Naive thymus-derived CD4-positive, alpha-beta T cell (primary cell): ENCODE measurements around the gene RAB12. TPM values are rescaled to one million over a fixed set of nuclear protein-coding genes. Genes with fewer than 3 reads are reported as not detected.

Source experiments
- ATAC-seq: fragments of 150-1000 bp; cut with Tn5 transposase; 2 replicates; pipeline ENCODE4 v1.10.0; 2021; ENCODE audit warnings: mild to moderate bottlenecking, moderate library complexity
- CTCF ChIA-PET: fragments of 350-600 bp; sonication (Branson Sonifier 250); formaldehyde crosslinking; loops from one replicate; lab custom pipeline; 2021; ENCODE audit warnings: antibody characterized with exemption; lab: Charles Lee
- POLR2A ChIA-PET: fragments of 350-600 bp; sonication (Branson Sonifier 250); formaldehyde crosslinking; loops from one replicate; lab custom pipeline; 2021; ENCODE audit warnings: antibody characterized with exemption, inconsistent platforms; lab: Charles Lee
- DNase-seq, 9 donors: peaks; one replicate each; pipeline versions ENCODE4 v3.0.0 to v3.0.0-alpha.2; 2020 to 2022; ENCODE audit warnings: mixed read lengths in 1 of 9
- H3K27ac ChIP-seq: one replicate; pipeline ENCODE4 v1.7.0; 2013; ENCODE audit warnings: mild to moderate bottlenecking, low read depth, low read length, moderate library complexity
- H3K27me3 ChIP-seq, 2 donors: one replicate each; pipeline ENCODE4 v1.7.0; 2013; ENCODE audit warnings: low read length in 2 of 2, mild to moderate bottlenecking in 2 of 2, moderate library complexity in 2 of 2; ENCODE audit not compliant: control insufficient read depth in 2 of 2, insufficient read depth in 2 of 2
- H3K36me3 ChIP-seq, 3 experiments: 1 replicate in 2 of 3; 2 replicates in 1 of 3; pipeline ENCODE4 v1.7.0; 2013; ENCODE audit warnings: low read length in 3 of 3, mild to moderate bottlenecking in 3 of 3, moderate library complexity in 1 of 3; ENCODE audit not compliant: insufficient read depth in 3 of 3, control insufficient read depth in 2 of 3
- H3K4me1 ChIP-seq, 2 donors: one replicate each; pipeline ENCODE4 v1.7.0; 2013; ENCODE audit warnings: low read length in 2 of 2, mild to moderate bottlenecking in 2 of 2, moderate library complexity in 1 of 2; ENCODE audit not compliant: control insufficient read depth in 2 of 2, insufficient read depth in 2 of 2
- H3K4me3 ChIP-seq: 2 replicates; pipeline ENCODE4 v1.7.0; 2013; ENCODE audit warnings: mild to moderate bottlenecking, low read length
- H3K9me3 ChIP-seq, 3 experiments: 1 replicate in 2 of 3; 2 replicates in 1 of 3; pipeline ENCODE4 v1.7.0; 2013; ENCODE audit warnings: low read length in 3 of 3; ENCODE audit not compliant: control insufficient read depth in 2 of 3
- H3K27ac Mint-ChIP-seq, 9 donors: one replicate each; pipeline ENCODE4 v1.8.0; 2020 to 2022; ENCODE audit warnings: mixed read lengths in 9 of 9, mild to moderate bottlenecking in 8 of 9, moderate library complexity in 5 of 9, inconsistent platforms in 2 of 9
- H3K27me3 Mint-ChIP-seq, 5 donors: one replicate each; pipeline ENCODE4 v1.8.0; 2021 to 2022; ENCODE audit warnings: mixed read lengths in 5 of 5, mild to moderate bottlenecking in 1 of 5
- H3K36me3 Mint-ChIP-seq, 5 donors: one replicate each; pipeline ENCODE4 v1.8.0; 2020 to 2022; ENCODE audit warnings: mixed read lengths in 5 of 5, mild to moderate bottlenecking in 3 of 5, inconsistent platforms in 1 of 5
- H3K4me1 Mint-ChIP-seq, 7 donors: one replicate each; pipeline ENCODE4 v1.8.0; 2020 to 2022; ENCODE audit warnings: mixed read lengths in 7 of 7, mild to moderate bottlenecking in 3 of 7, inconsistent platforms in 1 of 7
- H3K4me3 Mint-ChIP-seq, 10 donors: one replicate each; pipeline ENCODE4 v1.8.0; 2020 to 2022; ENCODE audit warnings: mild to moderate bottlenecking in 10 of 10, mixed read lengths in 10 of 10, moderate library complexity in 6 of 10, inconsistent platforms in 2 of 10
- H3K9me3 Mint-ChIP-seq, 11 donors: one replicate each; pipeline ENCODE4 v1.8.0; 2020 to 2022; ENCODE audit warnings: mixed read lengths in 11 of 11, mild to moderate bottlenecking in 4 of 11, inconsistent platforms in 1 of 11, moderate library complexity in 1 of 11
- intact Hi-C, 2 donors: fragments of 100-400 bp; cut with micrococcal nuclease; formaldehyde crosslinking; loops; one replicate each; pipeline ENCODE4 v1.15.1; 2023
- polyA plus RNA-seq, 2 donors: library from polyadenylated mRNA; unstranded; fragments of 300-500 nt; fragmentation: Illumina TruSeq; gene quantifications; one replicate each; pipeline ENCODE4 v1.2.3, GENCODE V29; 2021
- total RNA-seq, 6 experiments: library from RNA in 5 of 6; stranded (reverse) in 5 of 6; gene quantifications; 1 replicate in 5 of 6; 2 replicates in 1 of 6; pipeline ENCODE4 v1.2.3 and lab custom pipeline; 2021 to 2026

The RAB12 gene
- total and polyA plus RNA-seq, 7 experiments from 2014 or later, result 0.12 to 26.2 (median 20.3) TPM

DNA sequence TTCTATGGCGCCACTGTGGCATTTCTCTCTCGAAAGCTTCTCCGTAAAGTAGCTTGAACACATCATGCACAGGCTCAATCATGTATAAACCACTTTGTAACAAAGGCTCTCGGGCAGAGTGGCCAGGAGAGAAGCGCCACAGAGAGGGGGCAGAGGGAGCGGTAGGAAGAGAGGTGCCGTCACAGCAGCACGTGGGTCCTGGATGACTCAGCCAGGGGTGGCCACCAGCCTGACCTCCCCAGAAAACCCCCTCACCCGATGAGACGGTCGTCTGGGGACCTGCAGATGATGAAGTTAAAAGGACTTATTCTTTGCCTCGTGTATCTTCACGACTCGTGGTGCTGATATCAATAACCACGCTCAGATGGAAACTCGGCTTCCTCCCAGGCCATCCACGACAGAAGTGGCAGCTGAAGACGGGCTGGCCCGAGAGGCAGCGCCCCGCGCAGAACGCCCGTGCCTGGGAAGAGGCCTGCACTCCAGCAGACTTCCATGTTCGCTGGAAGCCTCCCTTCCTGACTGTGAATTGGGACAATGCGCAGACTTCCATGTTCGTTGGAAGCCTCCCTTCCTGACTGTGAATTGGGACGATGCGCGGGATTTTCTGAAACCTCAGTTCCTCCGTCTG is 49.7 kb downstream of the RAB12 start:
- H3K9me3 Mint-ChIP-seq, result no peaks in the 10 kb centered on the region
- H3K27ac Mint-ChIP-seq, result no peak overlapping the region
- no peak overlapping the region for H3K4me3 Mint-ChIP-seq
- H3K4me1 Mint-ChIP-seq, result peaks cover 0 to 4% (median 0%) of the 10 kb centered on the region in 7 donors
- H3K4me1 ChIP-seq, result no peaks in the 10 kb centered on the region
- no peaks in the 10 kb centered on the region for H3K9me3 ChIP-seq
- no peaks in the 10 kb centered on the region for H3K27me3 ChIP-seq
- no peak overlapping the region for H3K27ac ChIP-seq
- DNase-seq (no peak), ATAC-seq (no peak)
- no peak overlapping the region for H3K4me3 ChIP-seq
- intact Hi-C loops, result no loop called here
- peaks cover 4 to 19% (median 10%) of the 10 kb centered on the region in 5 donors for H3K27me3 Mint-ChIP-seq
- no peaks in the 10 kb centered on the region for H3K36me3 Mint-ChIP-seq
- CTCF ChIA-PET, result interaction anchor here (0.8 kb wide), 1 partner anchor 37 kb away, joined by 3 read pairs; no protein-coding TSS in a partner anchor
- POLR2A ChIA-PET, result no interaction called here
- H3K36me3 ChIP-seq, result no peaks in the 10 kb centered on the region

GRCh38 chr18:8659609-8660242 is 50.5 kb downstream of the RAB12 start:
- DNase-seq (no peak), ATAC-seq (no peak)
- Histone ChIP-seq H3K27me3 (no peaks in the 10 kb centered on the region), H3K27ac (no peak overlapping the region), H3K36me3 (no peaks in the 10 kb centered on the region), H3K4me1 (no peaks in the 10 kb centered on the region), H3K4me3 (no peak overlapping the region), H3K9me3 (no peaks in the 10 kb centered on the region)
- intact Hi-C loops, result no loop called here
- H3K9me3 Mint-ChIP-seq, result no peaks in the 10 kb centered on the region
- ChIA-PET CTCF (no interaction called here), POLR2A (no interaction called here)
- no peak overlapping the region for H3K4me3 Mint-ChIP-seq
- H3K4me1 Mint-ChIP-seq, result peaks cover 0 to 4% (median 0%) of the 10 kb centered on the region in 7 donors
- no peak overlapping the region for H3K27ac Mint-ChIP-seq
- H3K36me3 Mint-ChIP-seq, result no peaks in the 10 kb centered on the region
- H3K27me3 Mint-ChIP-seq, result peaks cover 0 to 14% (median 6%) of the 10 kb centered on the region in 5 donors

DNA sequence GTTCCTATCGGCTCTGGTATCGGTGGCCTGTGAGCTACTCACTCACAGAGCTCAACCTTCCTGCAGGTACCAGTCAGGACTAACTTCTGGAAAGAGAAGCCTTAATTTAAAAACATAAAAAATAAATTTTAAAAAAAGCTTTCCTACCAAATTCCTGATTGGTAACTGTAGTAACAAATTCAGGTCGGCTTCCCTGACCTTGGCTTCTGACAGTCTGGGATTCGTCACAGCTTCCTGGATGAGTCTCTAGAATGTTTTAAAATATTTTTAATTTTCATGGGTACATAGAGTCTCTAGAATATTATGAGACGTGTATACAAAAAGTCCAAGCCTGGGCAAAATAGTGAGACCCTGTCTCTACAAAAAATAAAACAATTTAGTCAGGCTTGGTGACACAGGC is 51.1 kb downstream of the RAB12 start:
- Mint-ChIP-seq H3K4me3 (no peak overlapping the region), H3K27ac (no peak overlapping the region), H3K36me3 (peaks cover 0 to 3% (median 0%) of the 10 kb centered on the region in 5 donors), H3K27me3 (peaks cover 0 to 14% (median 2%) of the 10 kb centered on the region in 5 donors), H3K4me1 (peaks cover 0 to 4% (median 0%) of the 10 kb centered on the region in 7 donors), H3K9me3 (peaks cover 0 to 3% (median 0%) of the 10 kb centered on the region in 11 donors)
- no peak for DNase-seq
- no peaks in the 10 kb centered on the region for H3K4me1 ChIP-seq
- CTCF ChIA-PET, result no interaction called here
- ATAC-seq, result no peak
- no peaks in the 10 kb centered on the region for H3K36me3 ChIP-seq
- POLR2A ChIA-PET, result no interaction called here
- H3K4me3 ChIP-seq, result no peak overlapping the region
- H3K27me3 ChIP-seq, result no peaks in the 10 kb centered on the region
- H3K9me3 ChIP-seq, result no peaks in the 10 kb centered on the region
- intact Hi-C loops, result no loop called here
- no peak overlapping the region for H3K27ac ChIP-seq

GRCh38 chr18:8661754-8662559 is 52.7 kb downstream of the RAB12 start:
- H3K27me3 ChIP-seq, result no peaks in the 10 kb centered on the region
- ATAC-seq (no peak), DNase-seq (no peak)
- no peaks in the 10 kb centered on the region for H3K36me3 ChIP-seq
- intact Hi-C loops, result no loop called here
- Mint-ChIP-seq H3K36me3 (peaks cover 0 to 3% (median 0%) of the 10 kb centered on the region in 5 donors), H3K4me1 (peaks cover 0 to 4% (median 0%) of the 10 kb centered on the region in 7 donors), H3K27ac (no peak overlapping the region), H3K4me3 (no peak overlapping the region), H3K9me3 (peaks cover 0 to 3% (median 0%) of the 10 kb centered on the region in 11 donors), H3K27me3 (peaks cover 0 to 12% (median 0%) of the 10 kb centered on the region in 5 donors)
- H3K4me1 ChIP-seq, result no peaks in the 10 kb centered on the region
- H3K4me3 ChIP-seq, result no peak overlapping the region
- POLR2A ChIA-PET, result no interaction called here
- H3K9me3 ChIP-seq, result no peaks in the 10 kb centered on the region
- no peak overlapping the region for H3K27ac ChIP-seq
- CTCF ChIA-PET, result interaction anchor here (1.0 kb wide), 1 partner anchor 10 kb away, joined by 3 read pairs; no protein-coding TSS in a partner anchor

GRCh38 chr18:8662560-8663255 is 53.5 kb downstream of the RAB12 start:
- no peak overlapping the region for H3K4me3 Mint-ChIP-seq
- Histone ChIP-seq H3K4me3 (no peak overlapping the region), H3K36me3 (no peaks in the 10 kb centered on the region), H3K27ac (no peak overlapping the region), H3K27me3 (no peaks in the 10 kb centered on the region), H3K4me1 (no peaks in the 10 kb centered on the region), H3K9me3 (no peaks in the 10 kb centered on the region)
- intact Hi-C loops, result no loop called here
- ChIA-PET POLR2A (no interaction called here), CTCF (interaction anchor here (1.0 kb wide), 1 partner anchor 9 kb away, joined by 3 read pairs; no protein-coding TSS in a partner anchor)
- H3K4me1 Mint-ChIP-seq, result peaks cover 0 to 4% (median 0%) of the 10 kb centered on the region in 7 donors
- H3K27me3 Mint-ChIP-seq, result peaks cover 0 to 12% (median 0%) of the 10 kb centered on the region in 5 donors
- H3K9me3 Mint-ChIP-seq, result peaks cover 0 to 3% (median 0%) of the 10 kb centered on the region in 11 donors
- H3K27ac Mint-ChIP-seq, result no peak overlapping the region
- ATAC-seq (no peak), DNase-seq (no peak)
- peaks cover 0 to 3% (median 0%) of the 10 kb centered on the region in 5 donors for H3K36me3 Mint-ChIP-seq

DNA sequence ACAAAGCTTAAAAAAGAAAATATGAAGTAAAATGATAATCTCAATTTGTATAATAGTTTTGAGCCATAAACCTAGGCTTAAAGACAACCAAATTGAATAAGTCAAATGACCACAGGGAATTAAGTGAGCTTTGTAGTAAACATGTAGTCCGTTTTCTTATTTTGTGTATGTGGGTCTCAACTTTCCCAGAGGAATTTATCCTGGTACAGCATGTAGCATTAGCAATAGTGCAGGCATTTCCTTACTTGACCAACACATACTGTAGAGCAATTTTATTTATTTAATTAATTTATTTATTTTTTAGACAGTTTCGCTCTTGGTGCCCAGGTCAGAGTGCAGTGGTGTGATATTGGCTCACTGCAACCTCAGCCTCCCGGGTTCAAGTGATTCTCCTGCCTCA is 58.6 kb downstream of the RAB12 start:
- peaks cover 0 to 10% (median 0%) of the 10 kb centered on the region in 5 donors for H3K27me3 Mint-ChIP-seq
- no peak overlapping the region for H3K4me3 ChIP-seq
- H3K27ac Mint-ChIP-seq, result no peak overlapping the region
- DNase-seq (no peak), ATAC-seq (no peak)
- no peaks in the 10 kb centered on the region for H3K4me1 Mint-ChIP-seq
- POLR2A ChIA-PET, result no interaction called here
- CTCF ChIA-PET, result interaction anchor here (0.8 kb wide), 1 partner anchor 29 kb away, joined by 3 read pairs; no protein-coding TSS in a partner anchor
- H3K4me1 ChIP-seq, result no peaks in the 10 kb centered on the region
- no peaks in the 10 kb centered on the region for H3K27me3 ChIP-seq
- H3K9me3 Mint-ChIP-seq, result peaks cover 0 to 3% (median 0%) of the 10 kb centered on the region in 11 donors
- H3K36me3 Mint-ChIP-seq, result peaks cover 0 to 3% (median 0%) of the 10 kb centered on the region in 5 donors
- H3K27ac ChIP-seq, result no peak overlapping the region
- H3K4me3 Mint-ChIP-seq, result no peak overlapping the region
- H3K36me3 ChIP-seq, result no peaks in the 10 kb centered on the region
- H3K9me3 ChIP-seq, result no peaks in the 10 kb centered on the region
- intact Hi-C loops, result no loop called here
